GM18867 (cell line): ENCODE measurements around the gene SLC35E2B.

Experiments used
- ATAC-seq: cut with Tn5 transposase; IDR thresholded peaks from one replicate; pipeline ENCODE4 v1.9.1; 2021; ENCODE audit warnings: mild to moderate bottlenecking, moderate library complexity; ENCODE audit not compliant: unreplicated experiment

Gene SLC35E2B

GRCh38 chr1:1626207-1627141 lies 66.1 kb downstream of the SLC35E2B start:
- no peak for ATAC-seq

GRCh38 chr1:1625824-1626206 lies 66.8 kb downstream of the SLC35E2B start:
- no peak for ATAC-seq

GRCh38 chr1:1625404-1625775 lies 67.2 kb downstream of the SLC35E2B start:
- ATAC-seq: no peak

- no peak for ATAC-seq
Measured at GRCh38 chr1:1624443-1625403, 67.9 kb downstream of the SLC35E2B start.

GRCh38 chr1:1623631-1624442 lies 68.8 kb downstream of the SLC35E2B start:
- ATAC-seq: no peak

- ATAC-seq: no peak
Measured at GRCh38 chr1:1623181-1623630, 69.4 kb downstream of the SLC35E2B start.

- no peak for ATAC-seq
Measured at GRCh38 chr1:1622788-1623094, 69.9 kb downstream of the SLC35E2B start.

GRCh38 chr1:1622010-1622787 lies 70.4 kb downstream of the SLC35E2B start:
- no peak for ATAC-seq

- ATAC-seq: no peak
Measured at GRCh38 chr1:1621173-1622009, 71.2 kb downstream of the SLC35E2B start.

- ATAC-seq: no peak
Measured at GRCh38 chr1:1620433-1621139, 72.0 kb downstream of the SLC35E2B start.

- ATAC-seq: no peak
Measured at GRCh38 chr1:1619917-1620361, 72.7 kb downstream of the SLC35E2B start.

- no peak for ATAC-seq
Measured at GRCh38 chr1:1618396-1619068, 74.1 kb downstream of the SLC35E2B start.

- no peak for ATAC-seq
Measured at GRCh38 chr1:1617925-1618324, 74.7 kb downstream of the SLC35E2B start.

- no peak for ATAC-seq
Measured at GRCh38 chr1:1617516-1617915, 75.1 kb downstream of the SLC35E2B start.

- no peak for ATAC-seq
Measured at GRCh38 chr1:1616838-1617237, 75.8 kb downstream of the SLC35E2B start.

GRCh38 chr1:1616045-1616790 lies 76.4 kb downstream of the SLC35E2B start:
- peak; percentile 10 for ATAC-seq
